Keratinocyte (primary cell): ENCODE data around the gene NDUFS8. TPM values are rescaled to one million over a fixed set of nuclear protein-coding genes. Genes with fewer than 3 reads are reported as not detected.

Experiments used
- DNase-seq: peaks from one replicate; pipeline ENCODE4 v3.0.0-alpha.2; 2011; ENCODE audit warnings: low read depth, missing footprints, low spot score
- FAIRE-seq: peaks from 2 replicates; lab custom pipeline; 2011; peaks lifted over from hg19 to GRCh38; lab: Jason Lieb, UNC
- H2AFZ ChIP-seq: 2 replicates; pipeline ENCODE4 v1.6.0; 2012; ENCODE audit warnings: low read length, control low read depth, inconsistent platforms; ENCODE audit not compliant: control insufficient read depth
- H3K27ac ChIP-seq: 2 replicates; pipeline ENCODE4 v1.5.1; 2011; ENCODE audit warnings: low read length; ENCODE audit not compliant: control insufficient read depth, insufficient read depth
- H3K27me3 ChIP-seq: 3 replicates; pipeline ENCODE4 v1.6.0; 2011; ENCODE audit warnings: low read length; ENCODE audit not compliant: control insufficient read depth, insufficient read depth; ENCODE audit errors: extremely low read depth
- H3K36me3 ChIP-seq, 2 experiments: 2 replicates in 1 of 2; 3 replicates in 1 of 2; pipeline ENCODE4 v1.5.1; 2011; ENCODE audit warnings: low read length in 2 of 2, mild to moderate bottlenecking in 1 of 2; ENCODE audit not compliant: control insufficient read depth in 2 of 2, insufficient read depth in 2 of 2; ENCODE audit errors: extremely low read depth in 1 of 2
- H3K4me1 ChIP-seq: 3 replicates; pipeline ENCODE4 v1.5.1; 2011; ENCODE audit warnings: low read length; ENCODE audit not compliant: control insufficient read depth, insufficient read depth; ENCODE audit errors: extremely low read depth
- H3K4me2 ChIP-seq: 3 replicates; pipeline ENCODE4 v1.6.0; 2011; ENCODE audit warnings: low read depth, low read length; ENCODE audit not compliant: control insufficient read depth, insufficient read depth; ENCODE audit errors: extremely low read depth
- H3K4me3 ChIP-seq, 3 experiments: fragments of 200-600 bp in 1 of 3; sonication (generic) in 1 of 3; 2 replicates in 2 of 3; 3 replicates in 1 of 3; pipeline ENCODE4 v1.5.1; 2011 to 2016; ENCODE audit warnings: low read length in 3 of 3, mild to moderate bottlenecking in 3 of 3, control low read depth in 2 of 3, inconsistent platforms in 1 of 3, low read depth in 1 of 3, mixed read lengths in 1 of 3, mixed run types in 1 of 3, moderate library complexity in 1 of 3; ENCODE audit not compliant: control insufficient read depth in 2 of 3, insufficient read depth in 2 of 3; ENCODE audit errors: extremely low read depth in 1 of 3
- H3K79me2 ChIP-seq: 2 replicates; pipeline ENCODE4 v1.6.0; 2012; ENCODE audit warnings: low read length; ENCODE audit not compliant: control insufficient read depth, insufficient read depth
- H3K9ac ChIP-seq: 3 replicates; pipeline ENCODE4 v1.6.0; 2011; ENCODE audit warnings: low read length; ENCODE audit not compliant: control insufficient read depth, insufficient read depth; ENCODE audit errors: extremely low read depth
- H3K9me1 ChIP-seq: 3 replicates; pipeline ENCODE4 v1.6.0; 2011; ENCODE audit warnings: low read length; ENCODE audit not compliant: control insufficient read depth, insufficient read depth; ENCODE audit errors: extremely low read depth
- H3K9me3 ChIP-seq: 2 replicates; pipeline ENCODE4 v1.5.1; 2012; ENCODE audit warnings: low read depth, low read length; ENCODE audit not compliant: control insufficient read depth
- H4K20me1 ChIP-seq: 3 replicates; pipeline ENCODE4 v1.6.0; 2011; ENCODE audit warnings: low read length; ENCODE audit not compliant: control insufficient read depth, insufficient read depth; ENCODE audit errors: extremely low read depth
- CTCF ChIP-seq, 3 experiments: IDR thresholded peaks in 1 of 3; conservative IDR thresholded peaks in 1 of 3; optimal IDR thresholded peaks in 1 of 3; 2 replicates in 2 of 3; 3 replicates in 1 of 3; pipeline versions ENCODE3 to v1.5.1; 2011; ENCODE audit warnings: low read length in 3 of 3, mild to moderate bottlenecking in 3 of 3, moderate library complexity in 2 of 3, control low read depth in 1 of 3, inconsistent platforms in 1 of 3; ENCODE audit not compliant: insufficient read depth in 2 of 3; ENCODE audit errors: extremely low read depth in 1 of 3
- EZH2 ChIP-seq: IDR thresholded peaks from one replicate; pipeline ENCODE4 v1.6.1; 2012; ENCODE audit warnings: inconsistent platforms, mild to moderate bottlenecking, low read length, moderate library complexity
- dilution Hi-C: fragments of 300-500 bp; cut with MboI; formaldehyde crosslinking; loops from one replicate; pipeline ENCODE4 v1.7.0; 2020; ENCODE audit warnings: low sequenced_read_pairs; ENCODE audit not compliant: extremely low pct_ligation_motif_present
- polyA plus RNA-seq, 5 experiments: library from polyadenylated mRNA; depleted of rRNA in 3 of 5; stranded (reverse) in 3 of 5; stranded (forward) in 1 of 5; unstranded in 1 of 5; fragments of >200 nt; gene quantifications; 1 replicate in 1 of 5; 2 replicates in 3 of 5; 3 replicates in 1 of 5; pipeline versions ENCODE4 v1.2.1 to v1.2.3, GENCODE V29; 2011 to 2012; ENCODE audit warnings: missing spikeins in 2 of 5, low read depth in 1 of 5, low replicate concordance in 1 of 5

NDUFS8 gene
- polyA plus RNA-seq, 1 donor (not counting 4 experiments of a cell fraction or from before 2014, with no cell fraction given), result 51.7 TPM

DNA sequence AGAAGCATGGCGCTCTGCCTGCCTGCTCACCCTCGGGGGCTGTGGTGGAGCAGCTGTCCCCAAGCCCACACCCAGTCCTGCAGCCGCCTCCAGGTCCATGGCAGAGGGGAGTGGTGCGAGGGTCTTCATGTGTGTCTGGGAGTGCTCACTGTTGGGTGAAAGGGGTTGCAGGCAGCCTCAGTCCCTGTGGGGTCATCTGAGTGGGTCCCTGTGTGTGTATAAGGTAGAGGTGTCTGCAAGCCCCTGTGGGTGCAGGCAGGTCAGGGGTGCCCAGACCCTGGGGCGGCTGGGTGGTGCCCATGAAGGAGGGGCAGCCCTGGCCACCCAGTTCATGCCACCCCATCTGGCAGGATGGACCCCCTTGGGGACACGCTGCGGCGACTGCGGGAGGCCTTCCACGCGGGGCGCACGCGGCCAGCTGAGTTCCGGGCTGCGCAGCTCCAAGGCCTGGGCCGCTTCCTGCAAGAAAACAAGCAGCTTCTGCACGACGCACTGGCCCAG is 15.5 kb upstream of the NDUFS8 start:
- H3K36me3 ChIP-seq, result no peaks in the 10 kb centered on the region
- no peak for DNase-seq
- TF ChIP-seq CTCF (optimal IDR thresholded peaks at IDR 0.05 in 1 of 3, IDR thresholded peaks at IDR 0.05 in 1 of 3, conservative IDR thresholded peaks at IDR 0.05 in 1 of 3; ENCODE audit: extremely low read depth in 1 of 3, insufficient read depth in 2 of 3, low read length in 3 of 3), result no peak
- TF ChIP-seq EZH2, result no peak
- H3K4me2 ChIP-seq, result peak overlapping the region; percentile 35
- H3K9me1 ChIP-seq, result no peaks in the 10 kb centered on the region
- dilution Hi-C loops, result no loop called here
- no peaks in the 10 kb centered on the region for H3K9me3 ChIP-seq
- H3K9ac ChIP-seq, result peak overlapping the region; percentile 60
- peak overlapping the region; percentile 53 for H3K27ac ChIP-seq
- no peak overlapping the region for H3K4me3 ChIP-seq
- peaks cover 32% of the 10 kb centered on the region for H3K4me1 ChIP-seq
- no peaks in the 10 kb centered on the region for H3K79me2 ChIP-seq
- no peak for FAIRE-seq
- H4K20me1 ChIP-seq, result no peaks in the 10 kb centered on the region
- H3K27me3 ChIP-seq, result no peaks in the 10 kb centered on the region
- peak overlapping the region; percentile 80 for H2AFZ ChIP-seq

DNA sequence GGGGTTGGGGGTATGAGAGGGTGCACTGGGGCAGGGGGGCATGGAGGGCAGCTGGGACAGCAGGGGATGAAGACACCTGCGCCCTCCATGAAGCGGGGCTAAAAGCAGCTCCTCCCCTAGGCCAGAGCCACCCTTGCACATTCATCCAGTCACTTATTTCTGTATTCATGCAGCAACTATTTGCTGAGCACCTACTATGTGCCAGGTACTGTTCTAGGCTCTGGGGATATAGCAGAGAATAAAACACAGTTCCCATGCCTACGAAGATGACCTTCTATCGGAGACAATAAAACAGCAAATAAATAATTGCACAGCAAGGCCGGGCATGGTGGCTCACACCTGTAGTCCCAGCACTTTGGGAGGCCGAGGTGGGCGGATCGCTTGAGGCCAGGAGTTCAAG is 15.0 kb upstream of the NDUFS8 start:
- dilution Hi-C loops, result no loop called here
- FAIRE-seq, result no peak
- Histone ChIP-seq H3K9me1 (no peaks in the 10 kb centered on the region), H2AFZ (no peak overlapping the region), H3K9me3 (no peaks in the 10 kb centered on the region), H3K36me3 (no peaks in the 10 kb centered on the region), H3K27me3 (no peaks in the 10 kb centered on the region), H3K9ac (no peak overlapping the region), H3K4me3 (no peak overlapping the region), H3K27ac (no peak overlapping the region), H4K20me1 (no peaks in the 10 kb centered on the region), H3K4me2 (no peak overlapping the region), H3K4me1 (peaks cover 29% of the 10 kb centered on the region), H3K79me2 (no peaks in the 10 kb centered on the region)
- DNase-seq, result no peak
- TF ChIP-seq EZH2, result no peak
